ENCODE data around the gene MINDY4. TPM values are rescaled to one million over a fixed set of nuclear protein-coding genes. Genes with fewer than 3 reads are reported as not detected.

The MINDY4 gene
- total RNA-seq, 1 donor: 13.2 TPM

DNA sequence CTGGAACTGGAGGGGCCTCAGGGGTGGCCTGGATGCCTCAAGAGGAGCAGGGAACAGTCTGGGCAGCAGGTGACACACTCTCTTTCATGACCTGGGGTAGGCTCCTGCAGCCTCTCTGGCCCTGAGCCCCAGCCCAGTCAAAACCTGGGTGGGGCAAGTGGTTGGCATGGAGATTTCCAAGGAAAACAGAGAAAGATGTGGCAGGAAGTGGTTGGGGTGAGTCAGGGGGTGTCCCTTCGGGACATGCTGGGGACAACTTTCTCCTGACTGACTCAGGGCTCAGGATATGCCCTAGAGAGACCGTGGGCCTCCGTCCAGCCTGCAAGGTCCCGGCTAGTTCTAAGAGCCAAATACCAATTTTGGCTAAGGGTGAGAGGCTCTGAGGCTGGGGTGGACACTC lies 143.4 kb downstream of the MINDY4 start:
- peak; percentile 42 for DNase-seq (ENCODE audit: low read depth)
- TF ChIP-seq, protein P1, sequence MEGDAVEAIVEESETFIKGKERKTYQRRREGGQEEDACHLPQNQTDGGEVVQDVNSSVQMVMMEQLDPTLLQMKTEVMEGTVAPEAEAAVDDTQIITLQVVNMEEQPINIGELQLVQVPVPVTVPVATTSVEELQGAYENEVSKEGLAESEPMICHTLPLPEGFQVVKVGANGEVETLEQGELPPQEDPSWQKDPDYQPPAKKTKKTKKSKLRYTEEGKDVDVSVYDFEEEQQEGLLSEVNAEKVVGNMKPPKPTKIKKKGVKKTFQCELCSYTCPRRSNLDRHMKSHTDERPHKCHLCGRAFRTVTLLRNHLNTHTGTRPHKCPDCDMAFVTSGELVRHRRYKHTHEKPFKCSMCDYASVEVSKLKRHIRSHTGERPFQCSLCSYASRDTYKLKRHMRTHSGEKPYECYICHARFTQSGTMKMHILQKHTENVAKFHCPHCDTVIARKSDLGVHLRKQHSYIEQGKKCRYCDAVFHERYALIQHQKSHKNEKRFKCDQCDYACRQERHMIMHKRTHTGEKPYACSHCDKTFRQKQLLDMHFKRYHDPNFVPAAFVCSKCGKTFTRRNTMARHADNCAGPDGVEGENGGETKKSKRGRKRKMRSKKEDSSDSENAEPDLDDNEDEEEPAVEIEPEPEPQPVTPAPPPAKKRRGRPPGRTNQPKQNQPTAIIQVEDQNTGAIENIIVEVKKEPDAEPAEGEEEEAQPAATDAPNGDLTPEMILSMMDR (IDR thresholded peaks at IDR 0.05; ENCODE audit: insufficient read depth, low read length): no peak
- no peak overlapping the region for H3K4me3 ChIP-seq (ENCODE audit: low read depth, low read length)

DNA sequence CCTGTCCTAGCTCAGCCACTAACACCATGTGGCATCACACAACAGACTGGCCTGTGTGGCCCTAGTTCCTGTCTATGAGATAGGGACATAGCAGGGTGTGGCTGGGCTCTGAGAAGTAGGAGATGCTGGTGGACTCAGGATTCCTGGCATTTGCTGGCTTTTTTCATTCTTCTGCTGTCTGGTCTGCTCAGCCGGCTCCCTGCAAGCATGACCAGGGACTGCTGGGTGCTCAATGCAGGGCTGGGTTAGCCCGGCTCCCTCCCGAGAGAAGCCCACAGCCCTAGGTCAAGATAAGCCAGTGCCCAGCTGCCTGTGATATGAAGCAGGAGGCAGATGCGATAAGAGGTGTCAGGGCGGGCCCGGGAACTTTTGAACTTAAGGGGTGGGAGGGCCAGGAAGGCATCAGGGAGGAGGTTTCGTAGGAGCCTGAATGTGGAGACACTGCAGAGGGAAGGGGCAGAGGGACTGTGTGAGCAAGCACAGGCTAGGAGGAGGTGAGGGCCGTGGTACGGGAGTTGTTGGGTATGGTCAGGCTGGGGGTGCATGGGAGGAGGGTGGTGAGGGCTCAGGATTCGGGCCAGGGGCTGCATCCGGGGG lies 143.9 kb downstream of the MINDY4 start:
- no peak overlapping the region for H3K4me3 ChIP-seq (ENCODE audit: low read depth, low read length)
- DNase-seq (ENCODE audit: low read depth): peak; percentile 24

DNA sequence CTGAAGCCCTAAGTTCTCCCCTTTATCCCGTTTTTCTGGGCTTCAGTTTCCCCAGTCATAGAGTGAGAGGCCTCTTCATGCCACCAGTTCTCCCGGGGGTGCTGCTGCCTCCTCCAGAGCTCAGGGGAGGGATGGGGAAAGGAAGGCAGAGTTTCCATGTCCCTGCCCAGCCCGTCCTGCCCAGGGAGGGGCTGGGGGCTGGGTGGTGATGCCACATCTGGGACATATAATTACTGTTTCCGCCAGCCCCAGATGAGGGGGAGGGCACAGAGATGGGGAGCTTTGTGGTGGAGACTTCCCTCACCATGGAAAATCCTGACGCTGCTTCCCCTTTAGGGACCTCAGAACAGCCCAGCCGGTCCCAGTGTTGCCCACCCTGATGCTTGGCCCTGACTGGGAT lies 144.5 kb downstream of the MINDY4 start:
- H3K4me3 ChIP-seq (ENCODE audit: low read depth, low read length): no peak overlapping the region
- no peak for DNase-seq (ENCODE audit: low read depth)
- TF ChIP-seq, protein P1 (IDR thresholded peaks at IDR 0.05; ENCODE audit: insufficient read depth, low read length): no peak

More for the DNA sequence above, 143.9 kb downstream of the MINDY4 start:
- TF ChIP-seq, protein P1 (IDR thresholded peaks at IDR 0.05; ENCODE audit: insufficient read depth, low read length): no peak

DNA sequence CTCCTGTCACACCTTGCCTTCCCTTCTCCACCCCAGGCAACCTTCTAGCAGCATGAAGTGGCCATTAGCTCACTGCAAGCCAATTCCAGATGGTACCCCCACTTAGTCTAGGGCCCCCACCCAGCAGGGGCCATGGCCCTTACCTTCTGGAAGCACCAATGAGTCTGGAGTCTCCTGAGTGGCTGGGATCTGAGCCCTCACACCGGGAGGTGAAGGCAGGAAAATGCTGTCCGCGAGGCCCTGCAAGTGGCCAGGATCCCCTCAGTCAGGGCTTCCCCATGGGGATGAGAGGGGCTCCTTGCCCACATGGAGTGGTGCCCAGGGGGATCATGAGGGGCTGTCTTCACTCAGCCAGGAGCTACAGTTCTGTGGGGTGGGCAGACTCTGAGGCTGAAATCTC lies 145.0 kb downstream of the MINDY4 start:
- no peak overlapping the region for H3K4me3 ChIP-seq (ENCODE audit: low read depth, low read length)
- no peak for DNase-seq (ENCODE audit: low read depth)

DNA sequence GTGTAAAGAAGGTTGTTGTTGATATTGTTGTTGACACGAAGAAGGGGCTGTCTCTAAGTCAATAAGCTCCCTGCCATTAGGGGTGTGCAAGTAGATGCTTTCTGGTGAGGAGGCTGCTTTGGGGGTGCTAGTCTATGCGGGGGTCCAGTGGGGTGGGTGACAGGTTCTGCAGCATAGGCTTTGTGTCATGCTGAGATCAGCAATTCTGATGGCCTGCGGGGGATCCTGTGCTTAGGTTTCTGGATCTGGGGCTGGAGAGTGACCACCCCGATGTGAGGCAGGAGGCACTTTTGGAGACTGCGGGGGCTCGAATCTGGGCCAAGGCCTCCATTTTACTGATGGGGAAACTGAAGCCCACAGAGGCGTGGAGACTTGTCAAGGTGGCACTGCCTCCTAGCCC lies 145.6 kb downstream of the MINDY4 start:
- DNase-seq (ENCODE audit: low read depth): no peak
- no peak overlapping the region for H3K4me3 ChIP-seq (ENCODE audit: low read depth, low read length)
- TF ChIP-seq, protein P1 (IDR thresholded peaks at IDR 0.05; ENCODE audit: insufficient read depth, low read length): no peak

More for the DNA sequence above, 145.0 kb downstream of the MINDY4 start:
- TF ChIP-seq, protein P1 (IDR thresholded peaks at IDR 0.05; ENCODE audit: insufficient read depth, low read length): no peak

DNA sequence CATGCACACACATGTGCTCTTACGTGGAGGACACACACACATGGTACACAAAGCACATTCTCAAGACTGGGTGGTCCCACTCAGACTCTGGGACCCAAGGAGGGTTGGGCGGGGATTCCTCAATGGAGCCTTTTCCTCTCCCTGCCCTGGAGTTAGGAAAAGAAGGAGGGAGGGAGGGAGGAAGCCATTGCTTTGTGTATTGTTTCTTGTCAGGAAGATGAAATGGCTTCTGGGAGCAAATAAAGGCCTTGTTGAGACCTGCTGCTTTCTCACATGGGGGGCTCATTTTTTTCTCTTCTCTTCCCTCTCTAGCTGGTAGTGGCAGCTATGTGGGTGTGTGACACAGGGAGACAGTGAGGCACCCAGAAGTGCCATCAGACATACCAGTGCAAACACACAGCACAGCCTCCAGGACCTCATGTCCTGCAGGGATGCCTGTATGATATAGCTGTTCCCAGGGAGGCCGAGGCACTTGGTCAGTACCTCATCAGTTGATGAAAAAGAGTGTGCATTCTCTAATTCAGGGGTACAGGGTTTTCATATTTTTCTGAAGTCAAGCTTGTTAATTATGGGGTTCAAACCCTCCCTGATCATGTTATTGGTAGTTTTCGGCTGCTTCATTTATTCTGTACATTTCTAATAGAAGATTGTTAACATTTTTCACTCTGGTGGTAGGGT lies 146.1 kb downstream of the MINDY4 start:
- TF ChIP-seq, protein P1 (IDR thresholded peaks at IDR 0.05; ENCODE audit: insufficient read depth, low read length): no peak
- no peak overlapping the region for H3K4me3 ChIP-seq (ENCODE audit: low read depth, low read length)
- no peak for DNase-seq (ENCODE audit: low read depth)
